HG03520 (cell line): Measurements from ENCODE around the gene FILIP1L.

Experiments
- ATAC-seq: cut with Tn5 transposase; IDR thresholded peaks from one replicate; pipeline ENCODE4 v1.9.1; 2021; ENCODE audit warnings: mild to moderate bottlenecking, moderate library complexity; ENCODE audit not compliant: unreplicated experiment

The FILIP1L gene

GRCh38 chr3:100114413-100115030 is at the start of gene FILIP1L:
Gene FILIP1L, minus strand, starts transcription at chr3:100114501.
- no peak for ATAC-seq

- no peak for ATAC-seq
Observed at GRCh38 chr3:100163787-100164186, 49.5 kb upstream of the FILIP1L start.

- ATAC-seq: no peak
Observed at GRCh38 chr3:100160521-100160920, 46.2 kb upstream of the FILIP1L start.

GRCh38 chr3:100159331-100160153 is 45.2 kb upstream of the FILIP1L start:
- no peak for ATAC-seq

GRCh38 chr3:100158918-100159330 is 44.6 kb upstream of the FILIP1L start:
- ATAC-seq: no peak

GRCh38 chr3:100157685-100158084 is 43.4 kb upstream of the FILIP1L start:
- no peak for ATAC-seq

GRCh38 chr3:100155590-100155989 is 41.3 kb upstream of the FILIP1L start:
- no peak for ATAC-seq

- no peak for ATAC-seq
Observed at GRCh38 chr3:100155128-100155527, 40.8 kb upstream of the FILIP1L start.

- no peak for ATAC-seq
Observed at GRCh38 chr3:100154171-100154570, 39.9 kb upstream of the FILIP1L start.

GRCh38 chr3:100151024-100151707 is 36.9 kb upstream of the FILIP1L start:
- ATAC-seq: no peak

- no peak for ATAC-seq
Observed at GRCh38 chr3:100150473-100150872, 36.2 kb upstream of the FILIP1L start.

- no peak for ATAC-seq
Observed at GRCh38 chr3:100149713-100150415, 35.6 kb upstream of the FILIP1L start.

- ATAC-seq: no peak
Observed at GRCh38 chr3:100149130-100149529, 34.8 kb upstream of the FILIP1L start.

GRCh38 chr3:100144255-100144866 is 30.1 kb upstream of the FILIP1L start:
- ATAC-seq: peak; percentile 77

- ATAC-seq: no peak
Observed at GRCh38 chr3:100141586-100141985, 27.3 kb upstream of the FILIP1L start.

- no peak for ATAC-seq
Observed at GRCh38 chr3:100140976-100141375, 26.7 kb upstream of the FILIP1L start.

- no peak for ATAC-seq
Observed at GRCh38 chr3:100136921-100137320, 22.6 kb upstream of the FILIP1L start.

- no peak for ATAC-seq
Observed at GRCh38 chr3:100131241-100131640, 16.9 kb upstream of the FILIP1L start.

- ATAC-seq: no peak
Observed at GRCh38 chr3:100129941-100130340, 15.6 kb upstream of the FILIP1L start.

GRCh38 chr3:100128565-100128964 is 14.3 kb upstream of the FILIP1L start:
- no peak for ATAC-seq

GRCh38 chr3:100127792-100128191 is 13.5 kb upstream of the FILIP1L start:
- ATAC-seq: no peak
